SK-N-MC (cell line): ENCODE measurements around the gene FNDC3B.

ENCODE experiments used
- EZH2 ChIP-seq: fragments of 200-600 bp; sonication (generic); IDR thresholded peaks from one replicate; pipeline ENCODE4 v1.6.1; 2017; ENCODE audit warnings: antibody characterized with exemption
- FOXP2 ChIP-seq: optimal IDR thresholded peaks from 2 replicates; pipeline ENCODE3; 2011; ENCODE audit warnings: mild to moderate bottlenecking, moderate library complexity; ENCODE audit not compliant: insufficient read depth; ENCODE audit errors: extremely low read length, control extremely low read depth
- POLR2AphosphoS5 ChIP-seq: IDR thresholded peaks from 2 replicates; pipeline ENCODE4 v1.6.1; 2012; ENCODE audit warnings: mild to moderate bottlenecking, low read depth, low read length, borderline replicate concordance

GRCh38 chr3:172059532-172059931, 20.2 kb downstream of the FNDC3B start:
- TF ChIP-seq EZH2 (no peak), POLR2AphosphoS5 (no peak), FOXP2 (no peak)
